Esophagus muscularis mucosa (tissue), 4 donors: ENCODE results near the gene CFAP74.

Source experiments
- EP300 ChIP-seq: sonication (generic); formaldehyde crosslinking; IDR thresholded peaks from one replicate; pipeline ENCODE4 v1.6.1; 2017; ENCODE audit warnings: antibody characterized with exemption
- POLR2A ChIP-seq: fragments of 450-650 bp; IDR thresholded peaks from one replicate; pipeline ENCODE4 v1.6.1; 2017; ENCODE audit warnings: antibody characterized with exemption, moderate library complexity, mild to moderate bottlenecking, low read depth
- POLR2AphosphoS5 ChIP-seq, 2 donors: sonication (generic); formaldehyde crosslinking; IDR thresholded peaks; one replicate each; pipeline ENCODE4 v1.6.1; 2017; ENCODE audit warnings: antibody characterized with exemption in 2 of 2
- TF ChIP-seq, protein P1 (sequence below), 3 experiments: fragments of 200-600 bp in 2 of 3; fragments of 450-650 bp in 1 of 3; sonication (generic) in 2 of 3; IDR thresholded peaks; one replicate each; pipeline ENCODE4 v1.5.1; 2017 to 2019; ENCODE audit warnings: antibody characterized with exemption in 3 of 3, mild to moderate bottlenecking in 2 of 3, moderate library complexity in 1 of 3

DNA sequence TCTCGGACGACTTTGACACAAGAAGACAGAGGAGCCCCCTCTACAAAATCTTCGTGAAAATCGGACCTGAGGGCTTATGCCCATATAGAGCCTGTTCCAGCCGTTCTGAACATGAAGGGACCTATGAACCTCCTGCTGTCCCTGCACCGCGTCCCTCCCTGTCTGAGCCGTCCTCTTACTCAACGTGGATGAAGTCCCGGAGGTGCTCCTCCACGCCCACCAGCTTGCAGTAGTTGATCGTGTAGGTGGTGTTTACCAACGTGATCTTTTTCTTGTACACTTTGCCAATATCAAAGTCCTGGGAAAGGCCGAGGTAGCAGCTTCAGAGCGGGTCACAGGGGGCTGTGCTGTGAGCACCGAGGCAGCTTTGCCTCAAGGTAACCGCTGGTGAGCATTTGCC is 40.0 kb downstream of the CFAP74 start:
- TF ChIP-seq, protein P1, sequence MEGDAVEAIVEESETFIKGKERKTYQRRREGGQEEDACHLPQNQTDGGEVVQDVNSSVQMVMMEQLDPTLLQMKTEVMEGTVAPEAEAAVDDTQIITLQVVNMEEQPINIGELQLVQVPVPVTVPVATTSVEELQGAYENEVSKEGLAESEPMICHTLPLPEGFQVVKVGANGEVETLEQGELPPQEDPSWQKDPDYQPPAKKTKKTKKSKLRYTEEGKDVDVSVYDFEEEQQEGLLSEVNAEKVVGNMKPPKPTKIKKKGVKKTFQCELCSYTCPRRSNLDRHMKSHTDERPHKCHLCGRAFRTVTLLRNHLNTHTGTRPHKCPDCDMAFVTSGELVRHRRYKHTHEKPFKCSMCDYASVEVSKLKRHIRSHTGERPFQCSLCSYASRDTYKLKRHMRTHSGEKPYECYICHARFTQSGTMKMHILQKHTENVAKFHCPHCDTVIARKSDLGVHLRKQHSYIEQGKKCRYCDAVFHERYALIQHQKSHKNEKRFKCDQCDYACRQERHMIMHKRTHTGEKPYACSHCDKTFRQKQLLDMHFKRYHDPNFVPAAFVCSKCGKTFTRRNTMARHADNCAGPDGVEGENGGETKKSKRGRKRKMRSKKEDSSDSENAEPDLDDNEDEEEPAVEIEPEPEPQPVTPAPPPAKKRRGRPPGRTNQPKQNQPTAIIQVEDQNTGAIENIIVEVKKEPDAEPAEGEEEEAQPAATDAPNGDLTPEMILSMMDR (IDR thresholded peaks at IDR 0.05): no peak
- TF ChIP-seq POLR2AphosphoS5 (IDR thresholded peaks at IDR 0.05): no peak
- TF ChIP-seq POLR2A: no peak
- TF ChIP-seq EP300: no peak
